Measurements from ENCODE around the gene WDR7. TPM values are rescaled to one million over a fixed set of nuclear protein-coding genes. Genes with fewer than 3 reads are reported as not detected.

The WDR7 gene
- total RNA-seq, 1 experiment from 2014 or later: 11.5 TPM

DNA sequence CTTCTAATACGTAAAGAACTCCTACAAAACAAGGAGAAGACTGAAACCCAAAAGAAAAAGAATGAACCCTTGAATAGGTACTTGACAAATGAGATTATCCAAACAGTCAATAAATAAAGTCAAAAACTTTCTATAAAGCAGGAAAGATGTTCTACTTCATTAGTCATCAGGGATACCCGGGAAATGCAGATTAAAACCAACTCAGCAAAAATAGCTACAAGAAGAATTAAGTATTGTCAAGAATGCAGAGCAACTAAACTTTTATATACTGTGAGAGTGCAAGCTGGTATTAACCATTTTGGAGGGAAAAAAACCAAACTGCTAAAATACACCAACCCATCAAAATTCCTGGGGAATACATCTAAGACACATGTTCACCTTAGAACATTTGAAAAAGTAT is 23.2 kb upstream of the WDR7 start:
- peaks cover 7 to 8% of the 10 kb centered on the region in 2 experiments; a peak in 3 of 4 replicates for H3K36me3 ChIP-seq (ENCODE audit: control insufficient read depth in 1 of 2, insufficient read depth in 2 of 2, low read length in 2 of 2)
- H3K27me3 ChIP-seq (ENCODE audit: insufficient read depth, low read length): no peaks in the 10 kb centered on the region
- peaks cover 99% of the 10 kb centered on the region for H3K79me2 ChIP-seq (ENCODE audit: insufficient read depth, low read length)
- TF ChIP-seq, protein P1, sequence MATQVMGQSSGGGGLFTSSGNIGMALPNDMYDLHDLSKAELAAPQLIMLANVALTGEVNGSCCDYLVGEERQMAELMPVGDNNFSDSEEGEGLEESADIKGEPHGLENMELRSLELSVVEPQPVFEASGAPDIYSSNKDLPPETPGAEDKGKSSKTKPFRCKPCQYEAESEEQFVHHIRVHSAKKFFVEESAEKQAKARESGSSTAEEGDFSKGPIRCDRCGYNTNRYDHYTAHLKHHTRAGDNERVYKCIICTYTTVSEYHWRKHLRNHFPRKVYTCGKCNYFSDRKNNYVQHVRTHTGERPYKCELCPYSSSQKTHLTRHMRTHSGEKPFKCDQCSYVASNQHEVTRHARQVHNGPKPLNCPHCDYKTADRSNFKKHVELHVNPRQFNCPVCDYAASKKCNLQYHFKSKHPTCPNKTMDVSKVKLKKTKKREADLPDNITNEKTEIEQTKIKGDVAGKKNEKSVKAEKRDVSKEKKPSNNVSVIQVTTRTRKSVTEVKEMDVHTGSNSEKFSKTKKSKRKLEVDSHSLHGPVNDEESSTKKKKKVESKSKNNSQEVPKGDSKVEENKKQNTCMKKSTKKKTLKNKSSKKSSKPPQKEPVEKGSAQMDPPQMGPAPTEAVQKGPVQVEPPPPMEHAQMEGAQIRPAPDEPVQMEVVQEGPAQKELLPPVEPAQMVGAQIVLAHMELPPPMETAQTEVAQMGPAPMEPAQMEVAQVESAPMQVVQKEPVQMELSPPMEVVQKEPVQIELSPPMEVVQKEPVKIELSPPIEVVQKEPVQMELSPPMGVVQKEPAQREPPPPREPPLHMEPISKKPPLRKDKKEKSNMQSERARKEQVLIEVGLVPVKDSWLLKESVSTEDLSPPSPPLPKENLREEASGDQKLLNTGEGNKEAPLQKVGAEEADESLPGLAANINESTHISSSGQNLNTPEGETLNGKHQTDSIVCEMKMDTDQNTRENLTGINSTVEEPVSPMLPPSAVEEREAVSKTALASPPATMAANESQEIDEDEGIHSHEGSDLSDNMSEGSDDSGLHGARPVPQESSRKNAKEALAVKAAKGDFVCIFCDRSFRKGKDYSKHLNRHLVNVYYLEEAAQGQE (IDR thresholded peaks at IDR 0.05; ENCODE audit: low read depth): no peak
- no peak for TF ChIP-seq SP1 (IDR thresholded peaks at IDR 0.05; ENCODE audit: low read depth)
- no peak for TF ChIP-seq POLR2A (IDR thresholded peaks at IDR 0.05; ENCODE audit: borderline replicate concordance, extremely low read depth, insufficient read depth, insufficient read length)
- TF ChIP-seq SIN3A (IDR thresholded peaks at IDR 0.05; ENCODE audit: low read depth): no peak
- TF ChIP-seq ZNF274 (IDR thresholded peaks at IDR 0.05; ENCODE audit: low read depth, low read length): no peak
- TF ChIP-seq ELF1 (IDR thresholded peaks at IDR 0.05; ENCODE audit: borderline replicate concordance, low read depth): no peak
- no peak for TF ChIP-seq ZBTB33 (IDR thresholded peaks at IDR 0.05; ENCODE audit: extremely low read depth, insufficient replicate concordance, low read length)
- no peak for TF ChIP-seq TCF7L2 (IDR thresholded peaks at IDR 0.05; ENCODE audit: borderline replicate concordance, extremely low read depth, insufficient read depth, insufficient read length)
- TF ChIP-seq JUND (IDR thresholded peaks at IDR 0.05): no peak
- H3K4me3 ChIP-seq (replicated peaks in 1 of 2; ENCODE audit: low read depth in 1 of 2, low read length in 2 of 2): no peak overlapping the region
- no peak for ATAC-seq
- no peak overlapping the region for H2AFZ ChIP-seq (ENCODE audit: low read depth, low read length, poor library complexity, severe bottlenecking)
- no peaks in the 10 kb centered on the region for H3K9me3 ChIP-seq (ENCODE audit: control insufficient read depth in 1 of 2, insufficient read depth in 1 of 2, low read depth in 1 of 2, low read length in 2 of 2)
- ChIA-PET RAD21 (ENCODE audit: low non-redundant PET in 1 of 2, low total read pairs in 2 of 2, uncharacterized antibody in 2 of 2, unreplicated experiment in 2 of 2) (no interaction called here), POLR2A (no interaction called here), CTCF (no interaction called here)
- DNase-seq (ENCODE audit: low read depth, low spot score): no peak
- no TSS peak for BruUV-seq (replicated peaks)
- no peak overlapping the region for H3K4me2 ChIP-seq (ENCODE audit: low read length)
- H3K4me1 ChIP-seq (ENCODE audit: control insufficient read depth in 1 of 2, insufficient read depth in 2 of 2, low read length in 2 of 2): no peaks in the 10 kb centered on the region
- H4K20me1 ChIP-seq (ENCODE audit: insufficient read depth): peaks cover 14% of the 10 kb centered on the region; the same call in 1 of the 2 replicates
- no peaks in the 10 kb centered on the region for H3K9me2 ChIP-seq (ENCODE audit: insufficient read depth)
- no peak overlapping the region for H3K27ac ChIP-seq (ENCODE audit: low read depth, low read length)
- H3K9ac ChIP-seq (ENCODE audit: low read length): no peak overlapping the region
- intact Hi-C loops (cut with micrococcal nuclease): no loop called here
